GM19238 (cell line): Measurements from ENCODE around the gene SLC13A3.
A peak's percentile ranks its signal among the peaks of the same experiment; 100 is the strongest.

Source experiments
- DNase-seq: peaks from one replicate; pipeline ENCODE4 v3.0.0; 2011; ENCODE audit warnings: low spot score; ENCODE audit not compliant: insufficient read length

The SLC13A3 gene

DNA sequence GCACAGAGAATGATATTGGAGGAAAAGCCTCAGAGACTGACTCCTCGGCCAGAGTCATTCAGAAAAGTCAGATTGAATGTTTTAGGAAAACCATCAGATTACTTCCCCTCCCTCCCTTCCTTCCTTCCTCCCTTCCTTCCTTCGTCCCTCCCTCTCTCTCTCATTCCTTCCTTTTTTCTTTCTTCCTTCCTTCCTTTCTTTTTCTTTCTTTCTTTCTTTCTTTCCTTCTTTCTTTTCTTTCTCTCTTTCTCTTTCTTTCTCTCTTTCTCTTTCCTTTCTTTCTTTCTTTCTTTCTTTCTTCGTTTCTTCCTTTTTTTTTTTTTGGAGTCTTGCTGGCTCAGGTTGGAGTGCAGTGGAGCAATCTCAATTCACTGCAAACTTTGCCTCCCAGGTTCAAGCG is 108.2 kb downstream of the SLC13A3 start:
- no peak for DNase-seq

DNA sequence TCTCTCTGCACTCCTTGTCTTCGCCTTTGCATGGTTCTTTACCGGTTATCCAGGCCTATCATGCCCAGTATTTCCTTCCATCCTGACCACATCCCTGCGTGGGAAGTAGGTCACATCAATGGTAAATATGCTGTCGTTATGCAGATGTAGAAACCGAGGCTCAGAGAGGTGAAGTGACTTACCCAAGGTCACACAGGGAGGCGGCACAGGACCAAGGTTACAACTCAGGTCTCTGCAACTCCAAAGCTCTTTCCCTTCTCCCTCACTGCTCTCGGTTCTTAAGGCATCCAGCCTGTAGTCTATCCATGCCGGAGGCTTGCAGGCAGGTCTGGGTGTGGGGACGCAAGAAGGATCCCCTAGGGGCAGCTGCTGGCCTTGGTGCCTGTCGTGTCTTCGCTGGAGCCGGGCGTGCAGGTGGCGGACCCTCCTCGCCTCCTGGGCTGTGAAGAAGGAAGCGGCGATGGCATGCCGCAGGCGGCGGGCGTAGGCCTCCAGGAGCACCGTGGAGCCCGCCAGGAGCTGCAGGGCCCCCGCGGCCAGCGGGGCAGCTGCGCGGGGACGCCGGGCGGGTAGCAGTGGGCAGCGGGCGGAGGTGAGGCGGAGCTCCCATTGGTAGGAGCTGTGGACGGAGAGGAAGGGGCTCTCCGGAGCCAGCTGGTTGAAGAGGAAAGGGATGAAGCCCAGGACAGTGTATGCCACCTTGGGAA is 109.9 kb downstream of the SLC13A3 start:
- DNase-seq = no peak

GRCh38 chr20:46539113-46539512 is 112.1 kb downstream of the SLC13A3 start:
- DNase-seq = no peak

GRCh38 chr20:46530640-46531039 is 120.6 kb downstream of the SLC13A3 start:
- no peak for DNase-seq

GRCh38 chr20:46523696-46524328 is 127.4 kb downstream of the SLC13A3 start:
- DNase-seq = no peak

GRCh38 chr20:46523108-46523507 is 128.2 kb downstream of the SLC13A3 start:
- DNase-seq = no peak

DNA sequence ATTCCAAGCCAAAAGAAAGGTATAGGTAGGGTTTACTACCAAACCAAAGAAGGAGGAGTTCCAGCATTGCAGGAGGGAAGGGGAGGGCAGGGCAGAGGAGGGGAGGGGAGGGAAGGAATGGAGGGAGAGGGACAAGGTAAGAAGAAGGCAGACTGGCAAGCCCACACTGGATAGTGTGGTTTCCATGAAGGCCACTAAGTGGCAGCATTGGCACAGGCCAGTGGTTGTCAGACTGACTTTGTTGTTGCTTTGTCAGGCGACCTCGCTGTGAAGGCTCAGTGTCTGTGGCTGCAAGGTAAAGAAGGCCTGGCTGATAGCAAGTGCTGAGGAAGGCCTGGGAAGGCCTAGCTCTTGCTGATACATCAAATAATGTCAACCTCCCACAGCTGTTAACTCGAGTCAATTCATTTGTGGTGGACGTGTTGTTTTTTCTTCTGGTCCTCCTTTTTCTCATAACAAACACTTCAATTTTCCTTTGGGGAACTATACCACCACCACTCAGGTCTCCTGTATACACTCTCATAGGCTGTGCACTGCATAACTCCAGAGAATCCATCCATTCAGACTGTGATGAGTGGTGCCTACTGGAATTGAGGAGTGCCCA is 130.2 kb downstream of the SLC13A3 start:
- DNase-seq = peak; percentile 31

DNA sequence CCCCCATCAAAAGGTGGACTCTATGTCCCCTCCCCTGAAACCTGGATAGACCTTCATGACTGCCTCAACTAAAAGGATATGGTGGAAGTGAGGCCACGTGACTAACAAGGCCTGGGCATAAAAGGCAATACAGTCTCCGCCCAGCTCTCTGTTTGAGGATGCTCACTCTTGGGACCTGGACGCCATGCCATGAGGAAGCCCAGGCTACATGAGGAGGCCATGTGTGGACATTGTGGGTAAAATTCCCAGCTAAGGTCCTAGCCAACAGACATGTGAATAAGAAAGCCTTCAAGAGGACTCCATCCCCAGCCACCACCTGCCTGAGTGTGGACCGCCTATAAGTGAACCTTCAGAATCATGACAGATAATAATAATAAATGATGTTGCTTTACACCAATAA is 130.7 kb downstream of the SLC13A3 start:
- no peak for DNase-seq

DNA sequence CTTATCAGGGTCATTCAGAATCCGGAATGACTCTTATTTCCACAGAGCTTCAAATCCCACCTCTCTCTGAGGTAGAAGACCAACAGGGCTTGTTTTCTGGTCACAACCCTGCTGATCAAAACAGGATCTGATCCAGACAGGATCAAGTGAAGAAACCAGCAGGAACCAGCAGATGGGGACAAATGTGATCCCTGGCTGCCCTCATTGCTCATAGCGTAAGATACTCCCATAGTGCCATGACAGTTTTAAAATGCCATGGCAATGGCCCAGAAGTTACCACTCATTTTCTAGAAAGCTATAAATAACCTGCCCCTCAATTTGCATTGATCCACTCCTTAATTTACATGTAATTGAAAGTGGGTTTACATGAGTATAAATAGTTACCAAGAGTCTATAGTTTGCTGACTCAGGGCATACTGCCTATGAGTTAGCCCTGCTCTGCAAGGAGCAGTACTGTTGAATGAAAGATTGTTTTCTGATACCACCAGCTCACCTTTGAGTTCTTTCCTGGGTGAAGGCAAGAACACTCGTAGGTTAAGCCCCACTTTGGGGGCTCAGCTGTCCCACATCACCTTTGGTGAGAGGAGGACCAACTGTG is 131.7 kb downstream of the SLC13A3 start:
- DNase-seq = no peak

GRCh38 chr20:46512943-46513844 is 138.1 kb downstream of the SLC13A3 start, which contains the start of gene ZNF334:
TSS of gene ZNF334 (minus strand) at chr20:46513559. CDS start at chr20:46512102, 1,457 bp downstream.
- DNase-seq = peak; percentile 56

- DNase-seq = no peak
These were observed 141.7 kb downstream of the SLC13A3 start for GRCh38 chr20:46509523-46509922.
